NCI-H82 treated with DMSO at 0.1 percent for 48 hours (cell line): ENCODE data around the gene LARP4B.

ENCODE experiments used
- DNase-seq: peaks from one replicate; lab custom pipeline; 2025; ENCODE audit not compliant: unreplicated experiment; lab: John Stamatoyannopoulos, UW

The LARP4B gene

DNA sequence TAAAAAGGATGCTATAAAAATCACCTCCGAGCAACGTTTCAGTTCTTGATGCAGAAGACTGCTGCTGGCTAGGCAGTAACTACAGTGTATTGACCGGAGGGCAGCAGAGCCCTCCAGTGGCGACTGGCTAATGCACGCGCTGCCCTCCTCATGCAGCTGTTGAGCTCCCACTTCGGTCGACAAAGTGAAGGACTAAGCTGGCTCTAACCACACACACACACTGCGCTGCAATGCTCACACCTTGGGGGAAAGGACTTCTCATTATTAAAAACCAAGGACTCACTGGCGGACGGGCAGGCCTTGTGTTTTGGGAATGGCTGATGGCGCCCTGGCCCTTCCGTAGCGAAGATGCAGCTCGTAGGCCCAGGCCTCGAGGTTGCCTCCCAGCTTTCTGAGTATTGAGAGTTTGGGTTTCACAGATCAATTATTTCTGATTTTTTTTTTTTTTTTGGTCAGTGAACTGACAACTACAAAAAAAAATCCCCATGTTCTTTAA lies 121.1 kb downstream of the LARP4B start:
- no peak for DNase-seq

GRCh38 chr10:809671-810350 lies 121.7 kb downstream of the LARP4B start:
- no peak for DNase-seq

DNA sequence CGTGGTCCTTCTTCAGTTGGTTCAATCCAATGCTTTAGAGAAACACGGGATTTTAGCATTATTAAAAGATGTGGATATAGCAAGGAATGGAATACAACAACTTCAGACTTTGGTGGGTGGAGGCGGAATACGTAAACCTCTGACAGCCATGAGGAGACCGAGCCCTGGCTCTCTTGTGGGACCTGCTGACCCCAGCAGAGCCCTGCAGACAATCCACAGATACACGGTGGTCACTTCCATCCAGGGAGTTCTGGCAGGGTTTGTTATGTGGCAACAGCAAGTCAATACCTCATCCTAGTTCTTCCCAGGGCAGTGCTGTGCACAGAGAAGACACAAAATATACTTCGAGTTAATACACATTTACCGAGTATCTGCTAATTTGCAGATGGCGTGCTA lies 123.5 kb downstream of the LARP4B start:
- DNase-seq: no peak

DNA sequence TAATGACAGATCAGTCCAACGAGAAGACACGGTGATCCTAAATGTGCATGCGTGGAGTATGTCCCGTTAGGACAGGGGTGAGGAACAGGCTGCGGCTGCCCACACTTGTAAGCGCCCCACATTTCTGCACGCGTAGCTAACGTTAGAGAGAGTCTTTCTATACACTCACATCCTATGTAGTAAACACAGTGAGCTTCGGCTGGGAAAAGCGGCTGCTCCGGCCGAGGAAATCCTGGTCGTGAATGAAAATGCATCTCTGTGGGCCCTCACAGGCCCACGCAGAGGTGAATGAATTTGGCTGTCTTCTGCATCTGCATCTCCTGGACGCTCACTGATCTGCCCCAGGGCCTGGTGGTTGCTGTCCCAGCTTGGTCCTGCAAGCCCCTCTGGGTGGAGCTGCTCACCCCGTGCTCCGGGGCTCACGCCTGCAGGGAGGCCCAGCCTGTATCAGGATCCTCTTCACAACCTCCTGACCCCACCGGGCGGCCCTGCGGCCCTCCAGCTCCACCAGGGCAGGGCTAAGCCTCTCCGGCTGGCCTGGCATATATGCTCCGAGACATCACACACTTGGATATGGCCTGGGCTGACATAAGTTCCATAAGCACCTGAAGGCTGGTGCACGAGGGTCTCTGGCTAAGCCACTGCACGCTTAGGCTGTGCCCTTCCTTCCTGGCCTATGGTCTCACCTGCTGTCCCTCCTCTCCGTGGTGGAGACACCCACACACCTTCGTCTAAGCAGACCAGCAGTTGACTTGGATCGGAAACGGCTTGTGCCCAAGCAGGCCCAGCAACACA lies 124.1 kb downstream of the LARP4B start:
- DNase-seq: no peak

DNA sequence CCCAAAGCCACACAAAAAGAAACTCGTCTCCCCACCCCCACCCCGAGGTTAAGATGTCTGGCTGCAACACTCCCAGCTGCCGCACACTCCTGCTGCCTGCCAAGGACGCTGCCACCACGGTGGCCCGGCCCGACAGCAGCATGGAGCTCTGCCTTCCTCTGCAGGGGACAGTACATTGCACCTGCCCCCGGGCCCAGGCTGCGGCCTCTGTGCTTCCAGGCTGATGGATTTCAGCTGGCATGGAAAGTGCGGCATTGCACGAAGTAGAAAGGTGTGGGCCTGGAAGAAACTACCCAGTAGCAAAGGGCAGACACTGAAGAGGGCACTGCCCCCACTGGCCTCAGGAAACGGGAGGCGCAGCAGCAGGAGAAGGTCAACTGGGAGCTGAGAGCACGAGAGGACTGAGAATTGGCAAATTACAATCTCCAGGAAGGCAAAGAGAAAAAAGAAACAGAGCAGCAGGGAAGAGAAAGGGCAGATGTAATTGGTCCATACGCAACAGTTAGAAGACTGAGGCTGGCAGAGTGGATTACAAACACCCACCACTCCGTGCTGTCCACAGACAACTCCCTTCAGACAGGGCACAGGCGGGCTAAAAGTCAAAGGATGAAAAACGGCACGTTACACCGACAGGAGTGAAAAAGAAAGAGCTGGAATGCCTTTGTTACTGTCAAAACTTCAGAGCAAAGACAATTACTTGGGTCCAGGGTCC lies 124.9 kb downstream of the LARP4B start:
- no peak for DNase-seq

GRCh38 chr10:805620-806305 lies 125.7 kb downstream of the LARP4B start:
- DNase-seq: no peak

- no peak for DNase-seq
Observed at GRCh38 chr10:804787-805619, 126.5 kb downstream of the LARP4B start.

- DNase-seq: no peak
Observed at GRCh38 chr10:804191-804781, 127.2 kb downstream of the LARP4B start.

- DNase-seq: no peak
Observed at GRCh38 chr10:803041-803741, 128.3 kb downstream of the LARP4B start.

DNA sequence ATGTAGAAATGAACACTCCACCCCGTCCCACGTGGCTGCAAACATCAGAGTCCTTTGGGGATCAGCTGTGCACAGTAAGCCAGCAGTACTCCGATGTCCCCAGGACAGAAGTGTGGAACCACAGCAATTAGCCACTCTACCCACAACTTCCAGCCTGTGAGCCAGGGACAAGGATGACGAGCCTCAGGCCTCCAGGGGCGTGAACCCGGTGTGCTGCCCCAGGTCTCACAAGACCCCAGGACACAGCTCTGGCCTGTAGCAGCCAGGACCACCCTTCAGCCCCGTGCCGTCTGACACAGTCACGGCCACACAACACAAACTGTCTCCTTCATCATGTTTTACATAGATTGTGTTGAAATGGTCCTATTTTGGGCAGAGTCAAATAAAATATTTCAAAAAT lies 129.0 kb downstream of the LARP4B start:
- no peak for DNase-seq

GRCh38 chr10:797179-797578 lies 134.3 kb downstream of the LARP4B start:
- no peak for DNase-seq

GRCh38 chr10:796233-796632 lies 135.3 kb downstream of the LARP4B start:
- no peak for DNase-seq

GRCh38 chr10:794382-794956 lies 137.0 kb downstream of the LARP4B start:
- no peak for DNase-seq

DNA sequence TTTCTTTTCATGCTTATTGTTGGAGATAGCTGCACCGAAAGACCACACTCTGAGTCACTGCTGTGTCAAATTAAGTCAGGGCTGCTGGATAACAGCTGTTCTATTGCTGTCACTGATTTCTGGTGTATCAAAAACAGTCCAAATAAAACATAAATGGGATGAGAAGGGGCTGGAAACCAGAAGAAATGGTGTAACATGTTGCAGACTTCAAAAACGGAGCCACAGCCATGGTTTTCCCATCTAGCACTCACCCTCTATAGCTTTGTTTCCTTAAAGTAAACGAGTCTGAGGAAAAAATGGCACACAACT lies 138.8 kb downstream of the LARP4B start:
- DNase-seq: no peak

DNA sequence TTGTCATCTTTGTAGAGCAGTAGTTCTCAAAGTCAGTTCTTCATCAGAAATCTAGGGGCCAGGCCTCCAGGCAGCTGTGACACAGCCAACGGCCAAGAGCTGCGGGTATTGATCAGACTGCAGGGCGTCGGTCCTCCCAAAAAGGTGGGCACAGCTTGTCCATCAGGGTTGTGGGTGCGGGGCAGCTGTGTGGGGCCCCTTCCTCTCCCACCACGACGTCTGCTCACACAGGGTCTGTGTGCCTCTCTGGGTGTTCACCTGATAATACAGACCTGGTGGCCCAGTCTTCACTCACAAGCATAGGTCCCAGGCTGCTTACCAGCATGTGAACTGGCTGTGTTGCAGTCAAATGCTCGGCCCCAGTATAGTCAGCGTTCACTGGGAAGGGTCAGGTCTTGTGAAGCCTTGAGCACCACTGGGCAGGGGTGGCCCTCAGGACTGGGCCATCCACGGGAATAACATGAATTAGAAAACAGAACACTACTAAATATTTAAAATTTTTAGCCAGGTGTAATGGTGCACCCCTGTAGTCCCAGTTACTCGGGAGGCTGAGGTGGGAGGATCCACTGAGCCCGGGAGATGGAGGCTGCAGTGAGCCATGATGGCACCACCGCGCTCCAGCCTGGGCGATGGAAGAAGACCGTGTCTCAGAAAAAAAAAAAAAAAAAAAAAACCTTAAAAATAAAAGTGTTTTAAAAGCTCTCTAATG lies 139.3 kb downstream of the LARP4B start:
- DNase-seq: no peak

DNA sequence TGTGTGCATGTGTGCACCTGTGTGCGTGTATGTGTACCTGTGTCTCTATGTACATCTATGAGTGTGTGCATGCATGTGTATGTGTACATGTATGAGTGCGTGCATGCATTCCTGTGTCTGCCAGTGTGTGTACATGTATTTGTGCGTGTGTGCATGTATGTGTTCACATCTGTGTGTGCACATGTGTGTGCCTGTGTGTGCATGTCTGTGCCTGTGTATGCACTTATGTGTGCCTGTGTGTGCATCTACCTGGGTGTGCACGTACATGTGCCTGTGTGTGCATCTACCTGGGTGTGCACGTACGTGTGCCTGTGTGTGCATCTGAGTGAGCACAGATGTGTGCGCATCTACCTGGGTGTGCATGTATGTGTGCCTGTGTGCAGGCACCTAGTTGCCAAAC lies 139.9 kb downstream of the LARP4B start:
- no peak for DNase-seq

DNA sequence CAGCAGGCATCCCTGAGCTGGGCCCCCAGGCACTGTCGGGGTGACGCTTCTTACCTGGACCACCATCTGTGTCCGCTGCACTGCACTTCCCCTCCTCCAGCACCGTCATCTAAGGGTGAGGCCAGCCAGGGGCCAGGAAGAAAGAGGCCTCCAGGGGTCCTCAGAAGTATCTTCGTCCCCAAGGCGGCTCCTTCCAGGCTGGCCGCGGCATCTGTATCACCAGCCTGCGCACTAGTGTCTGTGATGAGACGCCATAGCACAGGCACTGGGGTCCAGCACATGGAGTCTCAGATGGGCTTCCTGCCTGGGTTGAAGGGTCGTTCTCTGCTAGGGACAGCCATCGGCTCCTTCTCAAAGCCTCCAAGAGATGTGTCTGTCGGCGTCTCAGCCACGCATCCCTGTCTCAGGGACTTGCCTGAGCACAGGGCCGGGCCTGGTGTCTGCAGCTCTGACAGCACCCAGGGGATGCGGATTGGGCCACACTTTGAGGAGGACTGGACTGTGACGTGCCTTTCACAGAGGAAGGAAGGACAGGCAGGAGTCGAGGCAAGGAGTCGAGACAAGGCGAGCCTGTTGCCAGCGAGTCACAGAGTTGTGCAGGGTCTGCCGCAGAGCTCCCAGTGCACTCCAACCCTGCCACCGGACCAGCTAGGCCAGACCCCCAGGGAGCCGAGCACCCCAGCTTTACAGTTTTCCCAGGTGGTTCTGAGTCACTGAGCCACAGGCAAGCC lies 140.5 kb downstream of the LARP4B start:
- no peak for DNase-seq
